ENCODE measurements around the gene ARID1B. TPM values are rescaled to one million over a fixed set of nuclear protein-coding genes. Genes with fewer than 3 reads are reported as not detected.

Gene ARID1B
- total RNA-seq, 1 donor from 2014 or later = 108 TPM

DNA sequence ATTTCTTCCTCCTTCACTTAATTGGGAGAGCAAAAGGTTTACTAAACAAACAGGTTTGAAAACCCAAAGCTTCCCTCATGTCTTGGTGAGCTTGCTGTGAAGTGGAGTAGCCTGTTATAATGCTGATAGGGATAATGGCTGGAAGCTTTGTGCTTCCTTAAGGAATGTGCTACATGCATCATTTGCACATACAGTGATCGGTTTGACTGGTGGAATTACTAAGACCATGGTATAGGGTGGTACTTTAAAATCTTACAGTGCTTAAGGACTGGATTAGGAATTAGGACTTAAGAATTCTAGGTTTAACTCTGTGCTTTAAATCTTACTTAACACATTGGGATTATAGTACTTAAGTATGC, 75.7 kb downstream of the ARID1B start:
- DNase-seq = no peak

DNA sequence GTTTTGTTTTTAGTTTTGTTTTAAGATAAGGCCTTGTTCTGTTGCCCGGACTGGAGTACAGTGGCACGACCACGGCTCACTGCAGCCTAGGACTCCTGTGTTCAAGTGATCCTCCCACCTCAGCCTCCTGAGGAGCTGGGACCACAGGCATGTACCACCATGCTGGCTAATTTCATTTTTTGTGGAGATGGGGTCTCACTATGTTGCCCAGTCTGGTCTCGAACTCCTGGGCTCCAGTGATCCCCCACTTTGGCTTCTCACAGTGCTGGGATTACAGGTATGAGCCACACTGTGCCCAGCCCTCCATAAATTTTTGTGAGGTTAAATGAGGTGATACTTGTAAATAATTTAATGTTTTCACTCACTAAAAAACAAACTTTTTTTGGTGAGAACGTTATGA, 76.6 kb downstream of the ARID1B start:
- no peak for DNase-seq

DNA sequence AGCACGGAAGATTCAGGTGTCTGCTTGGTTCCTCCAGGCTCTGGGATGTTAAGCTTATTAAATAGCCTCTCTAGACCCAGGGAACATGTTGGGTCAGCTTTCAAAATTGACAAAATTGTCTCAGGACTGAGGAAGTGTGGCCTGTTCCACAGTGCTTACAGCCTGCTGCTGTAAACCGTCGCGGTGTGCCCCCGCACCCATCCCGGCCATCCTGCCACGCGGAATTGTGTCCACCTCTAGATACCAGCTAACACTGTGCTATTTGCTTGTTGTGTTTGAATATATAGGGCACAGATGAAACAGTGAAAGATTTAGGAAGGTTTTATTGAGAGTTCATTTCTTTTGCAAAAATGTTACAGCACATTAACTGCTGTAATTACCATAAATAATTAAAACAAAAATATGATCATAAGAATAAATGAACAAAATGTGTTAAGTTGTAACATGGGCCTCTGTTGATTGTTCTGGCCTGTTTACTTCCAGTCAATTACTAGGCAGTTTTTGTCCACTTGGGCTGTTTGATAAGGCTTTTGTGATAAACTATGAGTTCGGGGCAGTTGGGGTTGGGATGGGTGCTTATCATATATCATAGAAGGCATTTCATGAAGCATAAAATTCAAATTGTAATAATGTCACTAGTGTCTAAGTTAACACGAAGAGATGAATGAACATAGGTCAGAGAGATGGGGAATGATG, 77.4 kb downstream of the ARID1B start:
- DNase-seq = no peak

DNA sequence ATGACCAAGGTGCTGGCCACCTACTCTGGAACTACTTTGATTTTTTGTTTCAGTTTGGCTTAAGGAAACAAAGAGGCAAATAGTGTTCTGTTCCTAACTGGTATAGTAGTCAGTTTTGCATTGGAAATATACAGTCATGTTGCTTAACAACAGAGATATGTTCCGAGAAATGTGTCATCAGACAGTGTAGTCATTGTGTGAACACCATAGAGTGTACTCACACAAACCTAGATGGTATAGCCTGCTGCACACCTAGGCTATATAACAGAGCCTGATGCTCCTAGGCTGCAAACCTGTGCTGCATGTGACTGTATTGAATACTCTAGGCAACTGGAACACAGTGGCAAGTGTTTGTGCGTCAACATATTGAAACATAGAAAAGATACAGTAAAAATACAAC, 80.4 kb downstream of the ARID1B start:
- DNase-seq = no peak

DNA sequence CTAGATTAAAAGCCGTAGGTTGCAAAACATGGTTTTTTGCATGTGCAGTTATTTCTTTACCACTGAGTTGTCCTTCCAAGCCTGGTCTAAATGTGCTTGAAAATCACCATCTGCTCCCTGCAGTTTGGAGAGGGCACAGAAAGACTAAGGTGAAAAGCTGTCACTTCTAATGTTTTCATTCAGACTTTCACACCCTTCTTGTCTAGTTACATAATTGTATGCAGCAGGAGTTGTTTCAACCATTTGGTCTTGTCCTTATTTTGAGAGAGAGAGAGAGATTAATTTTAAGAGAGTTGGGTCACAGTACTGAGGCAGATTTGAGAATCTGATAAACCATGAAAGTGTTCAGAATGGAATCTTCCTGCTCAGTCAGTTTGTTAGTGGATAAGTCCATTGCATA, 82.5 kb downstream of the ARID1B start:
- no peak for DNase-seq

DNA sequence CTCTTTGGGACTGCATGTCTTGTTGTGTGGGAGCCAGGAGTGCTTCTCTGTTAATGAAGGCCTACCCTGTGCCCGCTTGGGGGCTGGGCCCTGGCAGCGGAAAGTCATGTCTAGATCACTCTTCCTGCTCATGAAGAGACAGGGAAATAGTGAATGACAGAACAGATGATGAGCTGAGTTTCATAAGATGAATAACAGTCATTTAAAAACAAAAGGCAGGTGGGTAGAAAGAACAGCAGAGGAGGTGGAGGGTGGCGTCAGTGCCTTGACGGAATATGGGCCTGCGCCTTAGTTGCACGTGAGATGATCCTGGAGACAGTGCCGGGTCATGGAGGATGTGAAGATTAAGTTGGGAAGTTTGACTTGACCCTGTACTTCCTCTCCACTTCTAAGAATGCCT, 85.5 kb downstream of the ARID1B start:
- no peak for DNase-seq

DNA sequence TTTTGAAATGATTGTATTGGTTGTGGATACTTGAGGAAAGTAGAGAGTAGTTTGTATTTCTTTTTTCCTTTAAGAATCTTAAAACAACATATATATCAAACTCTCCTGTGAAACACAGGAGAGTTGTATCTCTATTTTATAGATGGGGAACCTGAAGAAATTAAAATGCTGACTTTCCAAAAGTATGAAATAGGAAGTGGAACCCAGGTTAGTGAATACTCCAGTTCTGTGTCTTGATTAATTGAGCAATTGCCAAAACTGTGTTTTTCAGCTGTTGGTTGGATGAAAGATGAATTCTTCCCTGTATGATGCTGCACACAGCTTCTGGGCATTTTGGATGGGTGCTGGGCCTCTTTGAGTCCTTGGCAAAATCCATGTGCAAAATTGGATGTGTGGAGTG, 86.3 kb downstream of the ARID1B start:
- no peak for DNase-seq

DNA sequence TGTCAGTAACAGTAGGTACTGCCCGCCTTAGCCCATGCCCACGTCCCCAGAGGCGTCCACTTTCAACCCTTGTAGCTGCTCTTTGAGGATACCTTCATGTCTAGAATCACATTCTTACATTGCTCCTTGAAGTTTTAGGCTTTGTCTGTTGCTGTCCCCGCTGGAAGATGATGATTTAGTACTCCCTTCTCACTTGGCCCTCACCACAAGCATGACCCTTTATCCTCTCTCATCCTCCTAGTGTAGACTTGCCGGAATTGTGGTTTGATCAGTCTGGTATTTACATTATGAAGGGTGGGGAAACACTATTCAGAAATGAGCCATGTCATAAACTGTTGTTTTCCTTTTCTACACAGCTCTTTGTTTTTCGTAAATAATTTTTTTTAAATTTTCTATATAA, 87.4 kb downstream of the ARID1B start:
- no peak for DNase-seq

DNA sequence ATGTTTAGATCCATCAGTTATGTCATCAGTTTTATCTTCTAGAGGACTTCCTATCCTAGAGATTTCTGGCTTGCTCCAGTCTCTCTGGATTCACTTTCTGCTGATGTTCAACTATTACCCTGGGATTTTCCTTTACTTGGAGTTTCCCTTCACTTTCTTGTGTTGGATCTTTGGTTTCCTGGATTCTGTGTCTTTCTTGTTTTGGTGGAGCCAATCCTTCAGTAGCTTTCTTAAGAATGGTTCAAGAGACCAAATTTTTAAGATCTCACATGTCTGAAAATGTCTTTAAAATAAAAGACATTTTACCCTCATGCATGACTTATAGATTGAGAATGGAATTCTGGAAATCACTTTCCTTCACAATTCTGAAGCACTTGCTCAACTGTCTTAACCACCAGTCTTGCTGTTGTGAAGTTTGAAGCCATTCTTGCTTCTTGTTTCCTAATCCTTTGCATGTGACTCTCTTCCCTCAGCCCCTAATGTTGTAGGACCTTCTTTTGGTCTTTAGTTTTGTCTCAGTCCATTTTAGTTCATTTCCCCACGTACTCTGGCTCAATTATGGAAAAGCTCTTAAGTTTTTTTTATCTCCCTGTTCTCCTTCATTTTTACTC, 87.9 kb downstream of the ARID1B start:
- no peak for DNase-seq

DNA sequence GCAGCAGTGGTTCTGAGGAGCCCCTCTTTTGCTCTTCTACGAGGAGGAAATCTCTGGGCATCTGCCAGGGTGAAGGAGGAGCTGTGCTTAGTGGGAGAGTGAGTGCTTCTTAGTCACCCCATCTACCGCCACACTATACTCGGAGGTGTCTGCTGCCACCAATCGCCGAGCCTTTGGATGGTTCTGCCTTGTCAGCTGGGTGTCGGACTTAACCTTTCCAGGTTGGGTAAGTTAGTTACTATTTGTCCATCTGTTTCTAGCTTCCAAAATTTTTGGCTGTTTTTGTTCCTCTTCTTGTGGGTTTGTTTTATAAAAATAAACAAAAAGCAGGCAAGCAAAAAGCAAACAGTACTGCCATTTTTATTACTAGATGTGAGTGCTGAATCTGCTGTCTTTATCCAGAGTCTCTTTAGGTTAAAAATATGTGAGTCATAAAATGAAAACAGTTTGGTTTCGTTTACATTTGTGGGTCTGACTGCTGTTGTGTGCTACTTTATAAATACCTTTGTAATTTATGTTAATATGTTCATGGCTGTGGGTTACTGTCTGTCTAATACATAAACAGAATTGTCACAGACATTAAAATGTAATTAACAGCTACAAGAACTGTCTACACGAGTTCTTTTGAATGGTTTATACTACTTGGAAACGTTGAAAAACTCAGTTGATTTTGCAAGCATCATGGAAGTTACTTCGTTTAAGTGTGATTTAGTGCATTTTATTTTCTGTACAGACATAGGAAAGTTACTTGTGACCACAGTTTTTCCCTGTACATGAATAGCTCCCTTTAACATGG, 89.2 kb downstream of the ARID1B start:
- no peak for DNase-seq

DNA sequence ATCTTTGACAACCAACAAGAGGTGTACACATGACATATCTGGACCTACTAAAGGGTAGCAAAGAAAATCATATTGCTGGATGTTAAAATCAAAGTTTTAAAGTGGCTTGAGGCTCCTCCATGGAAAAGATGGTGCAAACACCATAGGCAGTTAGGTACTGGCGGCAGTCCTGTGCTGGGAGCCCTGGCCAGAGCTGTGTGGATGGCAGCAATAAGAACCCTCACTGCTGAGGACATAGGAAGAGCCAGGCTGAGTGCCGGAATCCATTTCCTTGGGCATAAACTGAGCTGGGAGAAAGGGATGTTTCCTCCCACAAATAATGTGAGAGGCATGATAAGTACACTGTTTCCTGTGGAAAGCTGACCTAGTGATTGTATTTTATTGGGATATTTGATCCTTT, 89.9 kb downstream of the ARID1B start:
- no peak for DNase-seq

DNA sequence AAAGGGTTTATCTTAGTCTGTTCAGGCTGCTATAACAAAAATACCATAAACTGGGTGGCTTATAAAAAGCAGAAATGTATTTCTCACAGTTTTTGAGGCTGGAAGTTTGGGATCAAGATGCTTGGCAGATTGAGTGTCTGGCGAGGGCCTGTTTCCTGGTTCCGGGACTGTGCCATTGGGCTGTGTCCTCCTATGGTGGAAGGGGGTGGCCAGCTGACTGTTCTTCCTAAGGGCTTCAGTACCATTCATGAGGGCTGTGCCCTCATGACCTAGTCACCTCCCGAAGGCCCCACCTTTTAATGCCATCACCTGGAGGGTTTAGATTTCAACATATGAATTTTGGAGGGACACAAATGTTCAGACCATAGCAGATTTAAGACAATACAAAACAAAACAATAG, 91.2 kb downstream of the ARID1B start:
- DNase-seq = no peak

DNA sequence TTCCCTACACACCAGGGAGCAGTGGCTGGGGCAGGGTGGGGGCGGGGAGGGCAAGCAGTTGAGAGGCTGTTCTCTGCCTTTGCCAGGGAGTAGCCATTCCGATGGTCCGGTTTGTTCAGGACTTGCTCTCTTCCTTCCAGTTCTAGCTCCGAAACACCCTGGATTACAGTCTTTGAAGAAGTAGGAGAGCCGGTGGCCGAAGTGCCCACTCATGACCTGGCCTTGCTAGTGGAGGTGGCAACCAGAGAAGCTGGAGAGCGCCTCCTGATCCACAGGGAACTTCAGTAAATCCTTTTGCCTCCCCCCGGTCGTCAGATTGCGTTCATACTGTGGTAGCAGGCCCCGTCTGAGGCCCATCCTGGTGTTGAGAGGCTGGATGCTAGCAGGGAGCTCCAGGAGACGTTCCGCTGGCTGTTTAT, 92.8 kb downstream of the ARID1B start:
- DNase-seq = no peak

DNA sequence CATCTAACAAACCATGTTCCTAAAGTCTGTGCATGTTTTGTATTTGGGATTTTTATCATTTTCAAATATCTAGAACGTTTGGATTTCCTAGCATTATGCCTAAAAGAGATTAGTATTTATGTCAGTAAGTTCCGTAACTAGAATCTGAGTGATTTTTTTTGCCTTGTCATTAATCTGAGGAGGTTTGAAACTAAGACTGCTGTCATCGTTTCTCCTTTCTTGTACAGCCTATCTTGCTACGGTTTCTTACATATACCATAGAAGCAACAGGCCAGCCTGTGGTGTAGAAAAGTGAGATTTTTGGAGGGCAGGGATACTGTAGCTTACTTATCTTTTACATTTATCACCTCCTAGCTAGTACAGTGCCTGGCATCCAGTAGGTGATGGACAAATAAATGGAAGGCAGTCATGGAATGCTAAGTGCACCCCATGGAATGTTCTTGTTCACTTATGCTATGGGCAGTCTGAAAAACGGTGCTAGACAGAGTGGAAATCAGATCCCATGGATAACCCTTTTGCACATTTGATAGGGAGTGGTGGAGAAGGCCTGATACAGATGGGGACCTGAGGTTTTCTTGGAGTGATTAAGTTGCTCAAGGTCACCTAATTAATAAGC, 93.9 kb downstream of the ARID1B start:
- DNase-seq = no peak

DNA sequence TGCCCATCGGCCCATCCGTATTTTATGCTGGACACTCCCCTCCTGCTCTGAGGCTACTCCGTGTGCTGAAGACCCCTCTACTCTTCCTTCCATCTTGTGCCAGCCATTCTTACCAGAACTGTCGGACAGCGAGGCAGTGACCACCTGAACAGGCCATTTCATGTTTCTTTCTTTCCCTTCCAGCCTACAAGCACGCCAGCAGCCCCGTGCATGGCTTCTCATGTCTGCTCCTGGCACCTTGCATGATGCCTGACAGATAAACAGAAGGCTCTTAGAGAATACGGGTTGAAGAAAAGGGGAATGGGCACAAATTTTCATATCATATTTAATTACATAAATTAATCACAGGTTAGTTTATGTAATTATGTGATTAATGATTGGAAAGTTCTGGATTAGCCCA, 95.7 kb downstream of the ARID1B start:
- DNase-seq = no peak

DNA sequence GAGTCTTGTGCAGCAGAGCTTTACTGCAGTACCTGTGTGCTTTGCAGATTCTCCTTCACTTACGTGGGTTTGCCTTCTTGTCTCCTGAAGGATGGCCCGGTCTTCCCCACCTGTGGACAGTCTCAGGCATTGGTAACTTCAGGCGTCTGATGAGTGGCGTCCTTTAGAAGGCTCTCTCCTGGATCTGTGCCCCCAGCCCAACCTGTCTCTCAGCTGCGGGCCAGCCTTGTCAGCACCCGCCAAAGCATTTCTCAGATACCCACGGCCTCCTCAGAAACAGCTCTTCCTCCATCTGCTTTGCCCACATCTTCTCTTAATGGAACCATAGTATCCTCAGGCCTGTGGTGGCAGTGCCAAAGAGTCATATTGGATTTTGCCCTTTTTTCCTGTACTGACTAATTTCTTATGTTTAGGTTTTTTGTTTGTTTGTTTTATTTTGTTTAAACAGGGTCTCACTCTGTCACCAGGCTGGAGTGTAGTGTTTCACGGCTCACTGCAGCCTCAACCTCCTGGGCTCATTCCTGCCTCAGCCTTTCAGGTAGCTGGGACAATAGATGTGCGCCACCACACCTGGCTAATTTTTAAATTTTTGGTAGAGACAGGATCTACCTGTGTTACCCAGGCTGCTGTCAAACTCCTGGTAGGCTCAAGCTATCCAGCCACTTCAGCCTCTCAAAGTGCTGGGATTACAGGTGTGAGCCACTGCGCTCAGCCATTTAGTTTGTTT, 96.6 kb downstream of the ARID1B start:
- no peak for DNase-seq

DNA sequence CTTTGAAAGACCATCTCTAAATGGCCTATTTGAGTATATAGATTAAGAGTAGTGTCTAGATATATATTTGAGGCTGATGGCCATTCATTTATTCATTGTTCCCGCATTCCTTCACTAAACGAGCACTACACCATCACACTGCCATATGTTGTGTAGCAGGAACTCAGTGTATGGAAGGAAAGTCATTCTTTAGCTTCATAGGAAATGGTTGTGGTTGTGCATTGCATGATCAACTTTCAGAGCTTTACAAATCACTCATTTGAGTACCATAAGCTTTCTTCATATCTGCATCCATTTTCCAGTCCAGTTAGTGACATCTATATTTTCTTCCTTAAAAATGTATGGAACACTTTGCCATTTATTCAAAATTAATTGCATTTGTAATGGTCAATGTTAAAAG, 97.9 kb downstream of the ARID1B start:
- no peak for DNase-seq

DNA sequence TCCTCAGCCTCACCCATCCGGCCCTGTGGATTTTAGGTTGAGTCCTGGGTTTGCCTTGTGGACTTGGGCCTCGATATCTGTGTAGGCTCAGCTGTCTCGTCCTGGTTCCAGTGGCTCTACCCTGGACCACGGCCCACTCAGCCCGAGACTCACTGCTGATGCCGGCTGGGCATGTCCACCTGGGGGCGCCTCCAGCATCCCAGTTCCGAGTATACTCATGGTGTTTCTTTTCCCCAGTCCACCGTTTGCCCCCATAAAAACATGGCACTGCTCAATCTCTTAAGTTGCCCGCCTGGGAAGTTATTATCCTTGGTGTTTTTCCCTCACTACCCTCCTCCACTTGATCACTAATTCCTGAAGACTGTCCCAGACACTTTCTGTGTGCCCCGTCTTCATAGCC, 99.1 kb downstream of the ARID1B start:
- DNase-seq = no peak

DNA sequence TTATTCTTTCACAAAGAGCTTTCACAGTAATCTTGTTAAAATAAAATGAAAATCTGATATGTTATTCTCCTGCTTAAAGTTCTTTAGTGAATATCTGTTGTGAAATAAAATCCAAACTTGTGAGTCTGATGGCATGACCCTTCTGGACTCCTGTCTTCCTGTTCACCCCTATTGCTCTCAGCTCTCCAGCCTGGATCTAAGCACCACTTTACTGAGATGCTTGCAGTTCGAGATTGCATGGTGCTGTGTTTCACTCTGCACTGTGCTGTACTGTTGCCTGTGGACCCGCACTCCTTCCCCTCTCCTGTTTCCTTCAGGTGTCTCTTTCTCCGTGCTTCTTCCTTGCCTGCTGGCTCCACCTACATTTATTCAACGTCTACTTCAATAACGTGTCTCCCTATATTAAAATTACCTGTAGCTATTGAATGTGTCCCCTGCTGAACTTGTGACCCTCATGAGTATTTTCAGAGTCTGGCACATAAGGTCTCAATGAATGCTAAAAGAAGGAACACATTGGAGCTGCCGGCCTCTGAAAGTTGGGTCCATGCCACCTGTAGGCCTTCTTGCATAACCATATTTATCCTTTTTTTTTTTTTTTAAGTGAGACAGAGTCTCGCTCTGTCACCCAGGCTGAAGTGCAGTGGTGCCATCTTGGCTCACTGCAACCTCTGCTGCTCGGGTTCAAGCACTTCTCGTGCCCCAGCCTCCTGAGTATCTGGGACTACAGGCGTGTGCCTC, 100.1 kb downstream of the ARID1B start:
- DNase-seq = no peak

DNA sequence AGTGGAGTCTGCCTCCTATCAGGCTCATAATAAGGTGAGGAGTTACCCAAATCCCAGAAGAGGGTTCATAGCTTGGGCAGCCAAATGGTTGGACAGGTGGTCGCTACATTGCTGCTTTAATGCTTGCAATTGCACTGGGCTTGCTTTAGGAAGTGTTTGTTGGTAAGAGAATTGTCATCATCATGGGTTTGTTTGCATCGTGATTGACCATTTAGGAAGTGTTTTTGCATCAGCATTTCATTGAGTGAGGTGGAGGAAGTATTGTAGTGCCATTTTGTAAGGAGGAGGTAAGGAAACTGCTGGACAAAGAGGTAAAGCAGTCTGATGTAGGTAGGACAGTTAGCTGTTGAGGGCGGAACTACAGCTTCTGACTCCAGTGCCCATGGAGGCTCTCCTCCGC, 101.5 kb downstream of the ARID1B start:
- DNase-seq = no peak

DNA sequence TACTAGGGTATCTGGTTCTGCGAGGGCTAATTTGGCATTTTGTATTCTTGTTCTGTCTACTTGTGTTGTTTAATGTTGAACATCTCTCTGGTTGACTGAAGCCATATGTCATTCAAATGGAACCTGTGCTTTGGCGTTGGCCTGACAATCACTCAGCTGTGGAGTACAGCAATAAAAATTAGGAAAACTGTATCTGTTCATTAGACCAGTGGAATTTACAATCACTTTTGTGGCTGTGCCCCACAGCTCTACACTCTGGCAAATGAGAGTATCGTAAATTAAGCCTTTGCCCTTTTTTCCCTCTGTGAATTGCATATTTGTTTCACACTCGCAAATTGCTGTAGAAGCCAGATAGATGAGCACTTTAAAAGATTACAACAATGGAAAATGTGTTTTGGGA, 102.0 kb downstream of the ARID1B start:
- DNase-seq = no peak

DNA sequence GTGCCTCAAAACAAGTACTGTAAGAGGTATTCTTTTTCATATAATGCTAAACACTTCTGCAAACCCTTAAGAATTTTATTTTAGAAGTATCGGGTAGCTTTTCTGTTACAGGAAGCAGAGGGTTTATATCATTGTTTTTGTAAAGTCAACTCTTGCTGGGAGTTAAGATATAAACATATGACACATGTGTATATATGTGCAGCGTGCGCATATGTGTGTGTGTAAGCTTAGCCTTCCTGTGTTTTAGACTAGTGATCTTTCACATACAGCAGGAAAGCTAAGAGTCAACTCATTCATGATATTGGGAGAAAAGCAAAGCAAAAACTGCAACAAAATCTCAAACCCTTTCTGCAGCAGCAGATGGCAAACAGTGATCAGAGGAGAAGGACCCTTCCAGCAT, 102.4 kb downstream of the ARID1B start:
- DNase-seq = no peak
